Daoy (cell line): ENCODE measurements around the gene HOXB6. TPM values are rescaled to one million over a fixed set of nuclear protein-coding genes. Genes with fewer than 3 reads are reported as not detected.

ENCODE experiments used
- DNase-seq: peaks from one replicate; pipeline ENCODE4 v3.0.0-alpha.2; 2015; ENCODE audit warnings: low read depth
- total RNA-seq: library from RNA; depleted of rRNA; stranded (reverse); fragments of >200 nt; shearing (Covaris generic); gene quantifications from 2 replicates; pipeline ENCODE4 v1.2.3, GENCODE V29; 2014

The HOXB6 gene
- total RNA-seq, 1 experiment from 2014 or later: 6.7 TPM

DNA sequence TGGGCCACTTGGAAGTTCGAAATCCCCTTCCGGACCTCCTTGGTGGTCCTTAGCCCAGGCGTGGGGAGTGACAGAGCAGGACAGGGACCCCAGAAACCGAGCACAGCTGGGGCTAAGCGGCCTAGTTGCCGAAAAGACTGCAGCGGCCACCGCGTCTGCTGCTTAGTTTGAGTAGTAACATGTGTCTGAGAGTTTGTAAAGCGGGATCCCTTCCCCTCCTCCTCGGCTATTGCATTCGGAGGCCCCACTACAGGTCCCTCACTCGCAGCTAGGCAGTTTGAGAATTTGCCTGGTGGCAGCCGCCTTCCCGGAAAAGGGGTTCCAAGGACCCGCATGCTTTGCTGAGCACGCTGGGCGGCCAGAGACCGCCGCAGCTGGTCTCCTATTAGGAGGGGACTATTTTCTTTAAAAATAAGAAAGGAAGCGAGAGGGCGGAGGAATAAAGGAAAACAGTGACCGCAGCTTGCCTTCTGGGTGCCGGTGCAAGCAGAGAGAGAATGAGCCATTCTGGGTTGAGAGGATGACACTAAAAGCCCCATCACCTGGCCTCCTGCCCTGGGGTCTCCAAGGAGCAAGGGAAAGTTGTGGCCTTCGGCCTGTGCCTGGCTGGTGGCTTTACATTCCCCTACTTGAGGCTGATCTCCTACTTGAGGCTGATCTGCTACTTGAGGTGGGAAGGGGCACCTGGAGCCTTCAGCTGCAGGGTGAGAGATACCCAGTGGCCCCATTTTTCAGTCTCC is 10.1 kb downstream of the HOXB6 start:
- DNase-seq: no peak

DNA sequence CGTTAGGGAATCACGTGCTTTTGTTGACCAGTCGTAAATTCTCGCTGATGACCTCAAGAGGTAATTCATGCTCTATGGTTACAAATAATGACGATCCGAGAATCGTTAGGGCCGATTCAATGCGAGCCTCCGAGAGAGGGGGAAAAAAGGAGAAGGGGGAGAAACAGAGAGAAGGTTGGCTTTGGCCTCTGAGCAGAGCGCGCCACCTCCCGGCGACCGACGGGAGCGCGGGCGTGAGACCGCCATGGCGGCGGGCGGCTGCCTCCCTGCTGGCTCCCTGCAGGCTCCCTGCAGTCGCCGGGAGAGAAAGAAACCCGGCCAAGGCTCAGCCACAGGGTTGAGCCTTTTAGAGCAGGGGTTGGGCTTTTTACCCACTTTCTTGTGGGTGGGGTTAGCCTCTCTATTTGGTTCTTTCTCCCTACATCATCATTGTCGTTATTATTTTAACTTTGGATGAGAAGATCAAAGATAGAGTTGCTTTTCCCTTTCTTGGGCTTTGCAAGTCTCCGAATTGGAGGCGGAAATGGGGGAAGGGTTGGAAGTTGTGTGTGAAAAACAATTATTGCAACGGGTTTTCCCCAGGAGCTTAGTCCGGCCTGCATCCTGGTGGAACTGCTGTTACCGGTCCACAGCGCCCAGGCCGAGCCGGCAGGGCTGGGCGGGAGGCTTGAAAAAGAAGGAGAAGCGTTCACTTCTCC is 10.8 kb downstream of the HOXB6 start:
- peak; percentile 84 for DNase-seq

DNA sequence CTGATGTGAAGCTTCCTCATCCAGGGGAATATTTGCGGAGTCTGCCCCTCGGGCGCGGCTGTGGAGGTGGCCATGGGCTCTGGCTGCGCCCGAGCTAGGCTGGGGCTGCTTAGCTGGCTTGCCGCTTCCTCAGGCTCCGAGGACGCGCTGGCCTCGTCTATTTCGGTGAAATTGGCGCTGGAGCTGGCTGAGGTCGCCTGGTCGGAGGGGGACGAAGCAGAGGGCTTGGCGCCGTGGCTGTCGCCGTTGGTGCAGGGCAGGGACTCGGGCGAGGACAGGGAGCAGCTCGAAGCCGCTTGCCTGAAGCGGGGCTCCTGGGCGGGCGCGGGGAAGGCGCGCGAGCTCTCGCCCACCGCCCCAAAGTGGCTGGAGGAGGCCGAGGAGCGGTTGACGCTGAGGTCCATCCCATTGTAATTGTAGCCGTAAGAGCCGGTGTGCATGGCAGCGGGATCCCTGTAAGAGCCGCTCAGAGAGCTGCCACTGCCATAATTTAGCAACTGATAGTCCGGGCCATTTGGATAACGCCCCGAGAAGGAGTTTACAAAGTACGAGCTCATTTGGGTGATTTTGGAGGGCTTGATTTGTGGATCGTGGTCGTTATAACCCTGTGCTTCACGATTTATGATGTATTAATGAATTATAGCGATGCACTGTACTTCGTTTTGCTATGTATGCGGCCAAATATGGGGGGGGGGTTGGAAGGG is 11.5 kb downstream of the HOXB6 start, which contains the start of gene HOXB5:
Gene HOXB5, minus strand, starts transcription at position 654 of the 704 bp plus-strand sequence. Its CDS starts 97 bp downstream, at position 557.
- DNase-seq: no peak

DNA sequence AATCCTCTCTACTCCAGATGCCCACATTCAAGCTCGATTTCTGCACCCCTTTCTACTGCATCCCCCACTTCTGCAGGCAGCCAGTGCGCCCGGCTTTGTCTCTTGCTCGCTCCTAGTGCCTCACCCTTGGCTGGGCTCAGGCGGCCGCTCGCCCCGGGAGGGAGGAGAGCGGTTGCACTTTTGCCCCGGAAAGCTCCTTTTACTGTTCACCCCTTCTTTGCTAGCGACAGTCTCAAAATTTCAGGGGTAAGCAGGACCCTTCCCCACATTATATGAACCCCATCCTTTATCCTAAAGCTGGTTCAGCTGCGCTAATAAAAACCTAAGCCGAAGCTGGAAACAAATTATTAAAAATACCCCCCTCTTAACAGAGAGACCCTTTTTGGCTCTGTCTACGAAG is 12.2 kb downstream of the HOXB6 start:
- DNase-seq: no peak

DNA sequence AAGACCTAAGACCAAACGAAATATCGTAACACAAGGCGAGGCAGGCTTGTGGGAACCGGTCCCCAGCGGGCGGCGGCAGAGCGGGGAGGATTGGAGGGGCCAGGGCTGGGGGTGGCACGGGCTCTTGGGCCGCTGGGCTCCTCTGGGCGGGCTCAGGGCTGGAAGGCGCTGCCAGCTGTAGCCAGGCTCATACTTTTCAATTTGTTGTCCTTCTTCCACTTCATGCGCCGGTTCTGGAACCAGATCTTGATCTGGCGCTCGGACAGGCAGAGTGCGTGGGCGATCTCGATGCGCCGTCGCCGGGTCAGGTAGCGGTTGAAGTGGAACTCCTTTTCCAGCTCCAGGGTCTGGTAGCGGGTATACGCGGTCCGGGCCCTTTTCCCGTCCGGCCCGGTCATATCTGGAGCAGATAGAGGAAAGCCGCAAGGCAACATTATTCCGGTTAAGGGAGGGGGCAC is 12.7 kb downstream of the HOXB6 start:
- no peak for DNase-seq

DNA sequence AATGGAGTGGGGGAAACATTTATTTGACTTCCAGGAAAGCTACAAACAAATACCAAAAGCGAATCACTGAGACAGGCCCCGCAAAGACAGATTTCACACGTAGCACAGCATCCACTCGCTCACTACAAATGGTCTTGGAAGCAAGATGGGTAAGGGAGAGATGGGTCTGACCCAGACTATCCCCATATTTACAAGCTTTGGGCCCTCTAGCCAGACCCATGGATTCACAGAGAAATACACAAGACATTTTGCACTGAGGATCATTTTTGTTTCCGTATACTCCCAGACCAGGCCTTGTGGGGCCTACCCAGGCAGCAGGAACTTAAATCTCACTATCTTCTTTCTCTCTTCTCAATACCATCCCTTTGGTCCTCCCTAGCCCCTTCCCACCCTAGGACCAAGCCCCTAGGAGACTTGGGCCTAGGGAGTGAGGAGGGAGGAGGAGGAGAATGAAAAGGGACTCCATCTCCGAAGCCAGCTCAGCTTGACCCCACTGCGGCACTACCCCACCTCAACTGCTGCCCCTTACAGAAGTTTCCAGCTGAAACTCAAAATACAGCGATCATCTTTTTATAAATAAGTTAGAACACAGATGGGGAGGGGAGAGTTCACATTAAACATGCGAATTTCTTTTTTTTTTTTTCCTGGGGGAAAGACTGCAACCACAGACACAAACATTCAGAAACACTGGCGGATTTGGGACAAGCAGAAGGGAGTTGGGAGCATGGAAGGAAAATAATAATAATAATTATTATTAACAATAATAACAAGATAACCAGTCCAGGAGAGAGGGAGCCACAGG is 13.3 kb downstream of the HOXB6 start:
- no peak for DNase-seq

DNA sequence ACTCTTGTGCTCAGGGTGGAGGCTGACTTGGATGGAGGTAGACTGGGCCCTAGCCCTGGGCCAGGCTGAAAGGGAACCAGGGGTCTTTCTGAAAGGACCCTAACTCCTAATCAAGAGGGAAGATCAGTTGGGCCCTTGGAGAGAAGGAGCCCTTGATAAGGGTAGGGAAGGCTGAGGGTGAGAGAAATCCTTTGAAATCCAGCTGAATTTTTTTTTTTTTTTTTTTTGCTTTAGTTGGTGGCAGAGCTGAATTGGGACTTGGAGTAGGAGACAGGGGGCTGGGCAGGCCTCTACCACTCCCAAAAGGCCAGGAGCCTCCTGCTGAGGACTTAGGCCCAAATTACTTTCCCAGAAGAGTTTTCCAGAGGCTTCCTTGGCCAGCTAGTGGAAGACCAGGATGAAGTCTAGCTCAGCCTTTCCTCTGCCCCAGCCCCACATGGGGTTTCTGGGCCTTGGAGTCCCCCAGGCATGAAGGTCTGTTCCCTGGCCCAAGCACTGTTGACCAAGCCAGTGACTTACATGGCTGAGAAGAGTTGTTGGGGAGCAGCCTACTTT is 14.1 kb downstream of the HOXB6 start:
- no peak for DNase-seq

DNA sequence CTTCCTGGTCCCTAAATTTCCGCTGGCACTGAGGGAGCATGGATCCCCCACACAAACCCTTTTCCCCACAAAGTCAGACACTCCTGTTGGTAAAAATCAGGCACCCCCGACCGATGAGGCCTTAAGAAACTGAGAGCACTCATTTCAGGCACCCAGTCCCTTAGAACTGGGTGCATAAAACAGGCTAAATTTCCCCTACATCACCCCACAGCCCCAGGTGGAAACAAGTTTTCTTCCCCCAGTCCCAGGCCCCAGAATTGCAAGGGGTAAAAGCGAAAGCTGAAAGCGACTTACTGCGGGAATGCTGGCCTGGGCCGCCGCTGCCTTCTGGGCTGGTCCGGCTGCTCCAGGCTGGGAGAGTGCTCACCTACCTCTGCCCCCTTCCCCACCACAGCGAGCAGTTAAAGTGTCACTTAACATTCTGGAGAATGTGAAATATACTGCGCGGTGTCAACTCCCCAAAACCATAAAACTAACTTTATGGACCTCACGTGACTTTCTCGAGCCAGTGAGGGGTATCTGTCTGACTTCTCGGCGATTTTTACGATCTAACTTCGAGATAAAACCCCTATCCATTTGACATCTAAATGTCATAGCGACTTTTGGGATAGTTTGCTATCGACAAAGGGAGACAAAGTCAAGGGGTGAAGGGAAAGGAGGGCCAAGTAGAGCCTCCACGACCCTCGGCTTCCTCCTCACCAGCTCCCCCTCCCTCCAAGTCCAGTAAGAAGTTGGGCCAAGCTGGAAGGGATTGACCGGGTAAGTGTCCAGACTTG is 14.8 kb downstream of the HOXB6 start, which contains the start of gene HOXB3:
Gene HOXB3, minus strand, starts transcription at position 411 of the 776 bp plus-strand sequence. CDS start 37,767 bp downstream, outside the sequence.
- DNase-seq: no peak

DNA sequence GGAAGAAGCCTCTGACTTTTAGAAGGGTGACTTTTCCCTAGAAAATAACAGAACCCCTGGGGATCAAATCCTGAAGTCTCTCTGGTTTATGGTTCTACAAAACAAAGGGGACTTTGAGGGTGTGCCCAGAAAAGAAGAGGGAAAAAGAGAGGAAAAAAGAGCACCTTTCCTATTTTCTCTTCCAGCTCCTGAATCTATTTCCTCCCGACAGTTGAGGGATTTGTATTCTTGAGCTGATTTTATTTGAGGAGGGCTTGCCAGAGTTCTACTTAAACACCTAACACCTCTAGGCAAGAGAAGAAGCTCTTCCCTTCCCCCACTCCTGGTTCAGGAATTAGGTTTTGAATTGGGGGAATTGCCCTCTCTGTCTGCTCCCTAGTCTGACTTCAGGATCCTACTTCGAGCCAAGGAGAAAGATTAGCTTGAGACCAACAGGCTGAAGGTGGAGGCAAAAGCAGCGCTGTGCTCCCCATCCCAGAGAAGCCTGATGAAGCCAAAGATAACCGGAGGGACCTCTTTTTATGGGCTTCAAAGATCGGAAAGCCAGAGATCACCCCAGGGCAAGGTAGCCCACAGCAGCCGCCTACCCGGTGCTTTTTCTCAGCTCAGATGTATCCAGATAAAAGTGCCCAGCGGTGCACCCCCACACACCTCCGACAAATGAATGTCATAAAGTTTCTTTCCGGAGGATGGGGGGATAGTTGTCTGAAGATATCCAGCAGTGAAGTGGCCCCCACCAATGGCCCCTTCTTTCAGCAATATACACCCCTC is 15.5 kb downstream of the HOXB6 start:
- no peak for DNase-seq

DNA sequence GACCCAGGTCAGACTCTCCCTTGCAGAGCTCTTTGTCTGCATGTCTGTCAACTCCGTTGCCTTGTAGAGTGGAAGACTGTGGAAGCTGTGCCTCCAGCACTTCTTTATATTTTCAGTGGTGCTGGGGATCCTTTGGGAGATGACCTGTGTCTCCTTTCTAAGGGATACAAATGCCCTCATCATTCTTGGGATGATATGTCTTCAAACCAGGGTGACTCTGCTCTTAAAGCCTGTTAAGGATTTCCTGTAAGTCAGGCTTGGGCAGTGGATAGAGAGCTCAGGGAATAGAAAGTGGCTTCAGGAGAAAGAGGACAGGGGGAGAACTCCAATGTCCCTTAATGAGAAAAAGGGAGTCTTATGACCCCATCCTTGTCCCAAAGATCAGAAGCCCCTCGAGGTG is 16.3 kb downstream of the HOXB6 start:
- no peak for DNase-seq

DNA sequence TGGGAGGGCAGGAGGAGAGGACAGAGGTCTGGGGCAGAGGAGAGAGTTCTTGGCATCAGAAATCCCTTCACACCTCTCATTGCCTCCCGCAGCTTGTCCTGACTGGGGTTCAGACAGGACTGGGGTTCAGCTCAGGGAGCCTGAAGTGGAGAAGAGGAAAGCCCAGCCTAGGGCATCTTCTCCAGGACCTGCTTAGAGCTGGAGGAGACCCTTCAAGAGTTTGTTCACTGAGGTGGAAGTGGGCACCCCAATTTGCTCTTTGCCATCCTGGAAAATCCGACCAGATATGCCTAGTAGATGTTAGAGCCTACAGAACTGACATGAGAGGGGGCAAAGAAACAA is 16.7 kb downstream of the HOXB6 start:
- no peak for DNase-seq

DNA sequence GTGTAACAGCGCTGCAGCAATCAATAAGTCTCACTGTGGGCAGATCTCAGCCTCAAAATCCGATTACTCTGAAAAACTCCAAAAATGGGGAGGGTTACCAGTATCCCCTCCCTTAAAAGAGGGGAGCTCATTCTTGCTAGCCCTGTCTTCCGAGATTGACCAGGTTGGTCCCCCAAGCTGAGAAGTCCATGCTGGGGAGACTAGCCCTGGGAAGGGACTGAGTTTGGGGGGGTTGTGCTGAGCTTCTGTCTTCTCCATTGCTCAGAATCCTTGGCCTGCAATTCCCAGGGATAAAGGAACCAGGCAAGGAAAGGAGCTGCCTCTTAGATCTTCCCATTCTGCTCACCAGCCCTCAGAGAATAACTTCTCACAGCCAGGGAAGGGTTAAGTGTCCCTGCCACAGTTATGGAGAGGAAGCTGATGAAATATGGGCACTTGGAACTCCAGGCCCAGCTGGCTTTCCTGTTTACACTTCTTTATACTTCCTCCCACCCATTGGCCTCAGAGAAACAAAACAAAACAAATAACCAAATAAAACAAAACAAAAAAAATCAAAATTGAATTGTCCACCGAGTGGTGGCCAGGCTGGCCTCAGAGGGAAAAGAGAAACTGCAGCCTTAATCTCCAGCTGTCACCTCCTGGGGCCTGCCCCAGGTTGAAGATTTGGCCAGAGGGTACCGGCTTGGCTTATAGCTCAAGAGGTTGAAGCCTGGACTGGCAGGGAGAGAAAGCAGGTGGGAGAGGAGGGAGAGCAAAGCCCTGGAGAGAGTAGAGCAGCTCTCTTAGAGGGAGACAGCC is 17.3 kb downstream of the HOXB6 start:
- DNase-seq: no peak

DNA sequence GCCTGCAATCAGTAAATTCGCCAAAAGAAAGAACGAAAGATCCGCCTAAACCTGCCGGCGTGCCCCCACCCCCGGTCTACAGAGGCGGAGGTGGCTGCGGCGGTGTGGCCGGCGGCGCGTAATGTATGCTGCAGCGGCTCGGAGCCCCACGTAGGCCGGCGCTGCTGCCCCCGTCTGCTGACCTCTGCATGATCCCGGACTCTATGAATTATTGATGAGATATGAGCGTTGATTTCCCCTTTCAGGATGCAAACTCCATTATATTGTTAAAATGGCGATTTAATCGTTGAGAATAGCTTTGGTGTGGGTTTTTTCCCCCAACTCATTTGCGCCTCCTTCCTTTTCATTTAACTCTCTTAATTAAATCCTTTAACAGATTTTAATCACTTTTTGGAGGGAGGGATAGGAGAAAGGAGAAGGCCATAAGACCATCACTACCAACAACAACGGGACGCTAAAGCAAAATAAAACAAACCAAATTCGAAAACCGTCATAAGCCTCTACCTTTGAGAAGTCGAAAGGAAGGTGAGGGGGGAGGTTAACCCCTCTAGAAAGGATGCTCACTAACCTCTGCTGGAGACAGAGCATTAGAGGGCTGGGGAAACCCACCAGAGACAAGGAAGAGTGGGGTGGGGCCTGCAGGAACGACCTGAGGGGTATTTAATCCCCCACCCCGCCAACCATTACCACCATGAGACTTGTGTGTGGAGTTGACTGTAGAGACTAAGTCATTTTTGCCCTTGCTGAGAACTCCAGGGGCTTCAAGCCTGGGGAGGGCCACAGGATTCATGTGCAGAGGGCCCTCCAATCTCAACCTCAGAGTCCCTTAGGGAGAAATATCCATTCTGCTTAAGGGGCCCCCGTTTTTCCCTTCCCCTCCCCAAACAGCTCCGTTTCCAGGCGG is 18.2 kb downstream of the HOXB6 start:
- DNase-seq: peak; percentile 35

DNA sequence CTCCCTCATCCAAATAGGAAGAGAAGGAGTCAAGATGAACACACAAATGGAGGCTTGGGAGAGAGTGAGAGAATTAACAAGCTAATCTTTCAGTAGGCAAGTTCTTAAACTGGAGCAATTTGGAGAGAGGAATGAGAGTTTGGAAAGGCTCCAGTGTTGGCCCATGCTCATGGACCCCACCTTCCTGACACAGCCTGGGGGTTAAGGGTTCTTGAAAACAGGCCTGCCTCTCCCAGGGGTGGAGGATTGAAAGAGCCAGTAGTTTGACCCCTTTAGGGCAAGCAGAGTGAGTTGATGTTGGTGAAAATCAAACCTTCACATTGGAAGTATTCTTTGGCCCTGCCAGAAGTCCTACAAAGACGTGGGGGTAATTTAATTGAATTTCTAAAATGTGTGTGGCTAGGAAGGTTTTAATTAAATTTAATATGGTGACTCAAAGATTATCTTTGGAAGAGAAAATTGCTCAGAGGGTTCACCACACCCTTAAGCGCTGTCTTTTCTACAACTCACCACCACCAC is 20.5 kb downstream of the HOXB6 start:
- DNase-seq: no peak

DNA sequence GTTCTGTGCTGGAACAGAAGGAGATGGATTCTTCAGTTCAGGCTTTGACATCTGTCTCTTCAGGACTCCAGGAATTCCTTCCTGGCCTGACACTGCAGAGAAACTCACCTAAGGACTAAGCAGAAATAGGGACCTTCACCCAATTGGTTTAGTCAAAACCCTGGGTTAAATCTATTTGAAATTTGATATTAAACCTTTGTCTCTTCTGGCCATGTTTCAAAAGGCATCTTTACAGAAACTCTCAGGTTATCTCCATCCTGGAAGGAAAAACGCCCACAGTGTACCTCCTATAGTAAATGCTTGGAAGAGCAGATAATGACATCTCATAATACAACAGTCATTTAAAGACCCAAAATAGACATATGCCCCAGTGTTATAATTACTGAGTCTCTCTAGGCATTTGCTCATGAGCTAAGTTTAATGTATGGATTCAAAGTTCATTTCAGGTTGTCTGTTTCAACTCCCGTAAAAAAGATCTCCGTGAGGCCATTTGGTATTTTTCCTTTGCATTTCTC is 21.0 kb downstream of the HOXB6 start:
- no peak for DNase-seq

DNA sequence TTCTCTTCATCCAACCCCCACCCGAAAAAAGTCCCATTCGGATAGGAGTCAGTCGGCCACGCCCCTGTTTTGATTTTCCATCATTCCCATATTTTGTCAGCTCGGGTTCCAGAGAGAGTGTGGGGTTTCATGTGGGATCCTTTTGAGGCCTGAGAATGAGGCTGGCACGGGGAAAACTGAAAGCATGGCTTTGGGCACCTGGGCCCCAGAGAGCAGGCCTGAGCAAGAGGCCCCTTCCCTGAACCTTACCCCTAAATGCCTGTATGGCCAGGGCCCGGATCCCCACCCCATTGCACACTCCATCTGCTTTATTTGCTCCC is 22.1 kb downstream of the HOXB6 start:
- no peak for DNase-seq

DNA sequence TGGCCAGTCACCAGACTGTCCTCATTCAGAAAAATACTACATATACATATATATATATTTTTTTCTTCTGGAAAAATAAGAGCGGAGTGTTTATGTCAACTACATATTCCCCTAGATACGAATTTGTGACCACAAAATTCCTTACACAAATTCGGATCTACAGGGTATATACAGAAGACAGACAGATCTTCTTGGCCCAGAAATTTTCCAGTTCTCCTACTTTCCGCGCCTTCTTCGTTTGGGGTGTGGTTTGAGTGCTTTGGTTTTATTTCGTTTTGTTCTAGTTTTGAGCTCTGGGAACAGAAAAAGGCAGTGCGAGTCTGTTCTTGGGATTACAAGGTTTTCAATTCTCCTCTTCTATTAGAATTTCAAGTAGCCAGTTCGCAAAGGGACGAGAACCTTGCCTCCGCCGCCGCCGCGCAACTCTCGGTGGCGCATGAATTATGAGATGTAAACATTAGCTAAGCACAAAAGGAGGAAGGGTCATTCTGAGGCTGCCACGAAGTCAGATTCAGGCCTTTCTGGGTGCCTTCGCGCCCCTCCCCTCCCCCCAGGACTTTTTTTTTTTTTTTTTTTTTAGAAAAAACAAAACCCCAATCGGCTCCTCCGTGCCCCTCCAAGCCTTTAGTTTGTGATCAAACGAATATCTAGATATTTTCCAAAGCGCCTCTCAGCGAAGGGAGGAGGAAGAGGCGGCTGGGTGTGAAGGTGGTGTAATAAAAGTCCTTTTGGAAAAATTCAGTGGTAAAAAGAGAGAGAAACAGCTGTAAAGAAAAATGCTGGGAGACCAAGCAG is 24.8 kb downstream of the HOXB6 start:
- no peak for DNase-seq
